BLaER1 (cell line): ENCODE measurements around the gene RNF169.
A peak's percentile ranks its signal among the peaks of the same experiment; 100 is the strongest.
"Not testable (repeated sequence)": the region's sequence is repeated elsewhere in the genome, so short reads cannot be mapped to it uniquely, and the experiment has no call there.

Experiments used
- H3K27ac ChIP-seq: shearing (Covaris generic); formaldehyde crosslinking; 2 replicates; pipeline ENCODE4 v1.8.1; 2022
- H3K27me3 ChIP-seq: shearing (Covaris generic); formaldehyde crosslinking; 2 replicates; pipeline ENCODE4 v1.8.1; 2022
- H3K36me3 ChIP-seq: shearing (Covaris generic); formaldehyde crosslinking; 2 replicates; pipeline ENCODE4 v1.8.1; 2022
- H3K4me1 ChIP-seq: shearing (Covaris generic); formaldehyde crosslinking; 2 replicates; pipeline ENCODE4 v1.8.1; 2022
- H3K4me2 ChIP-seq: shearing (Covaris generic); formaldehyde crosslinking; 2 replicates; pipeline ENCODE4 v1.8.1; 2022
- H3K4me3 ChIP-seq: shearing (Covaris generic); formaldehyde crosslinking; 2 replicates; pipeline ENCODE4 v1.8.1; 2022
- H3K9ac ChIP-seq: shearing (Covaris generic); formaldehyde crosslinking; 2 replicates; pipeline ENCODE4 v1.8.1; 2022
- H3K9me3 ChIP-seq: shearing (Covaris generic); formaldehyde crosslinking; 2 replicates; pipeline ENCODE4 v1.8.1; 2022
- H4K20me1 ChIP-seq: shearing (Covaris generic); formaldehyde crosslinking; 2 replicates; pipeline ENCODE4 v1.8.1; 2022
- Cebpa-rat ChIP-seq: shearing (Covaris generic); IDR thresholded peaks from 2 replicates; pipeline ENCODE4 v1.8.1; 2022

RNF169 gene

DNA sequence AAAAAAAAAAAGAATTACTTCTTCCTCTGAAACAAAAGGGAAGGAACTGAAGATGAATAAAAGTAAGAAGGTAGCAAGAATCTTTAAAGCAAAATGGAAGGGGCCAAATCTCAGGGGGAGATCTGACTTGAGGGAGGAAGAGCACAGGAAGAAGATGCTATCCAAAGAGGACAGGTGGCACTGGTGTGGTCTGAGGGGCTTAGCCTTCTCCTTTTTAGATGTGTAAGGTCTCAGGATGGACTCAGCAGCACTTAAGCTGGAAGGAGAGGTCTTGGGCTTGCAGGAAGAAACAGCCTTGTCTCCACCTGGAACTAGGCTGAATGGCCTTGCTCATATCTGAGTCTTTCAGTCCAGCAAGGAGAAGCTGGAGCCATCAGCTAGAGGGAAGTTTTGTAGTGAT is 5.0 kb upstream of the RNF169 start:
- H3K36me3 ChIP-seq = no peaks in the 10 kb centered on the region
- no peaks in the 10 kb centered on the region for H3K27me3 ChIP-seq
- no peak overlapping the region for H3K9ac ChIP-seq
- H3K4me2 ChIP-seq = no peak overlapping the region
- no peaks in the 10 kb centered on the region for H4K20me1 ChIP-seq
- H3K27ac ChIP-seq = no peak overlapping the region
- H3K9me3 ChIP-seq = peaks cover 7% of the 10 kb centered on the region
- peaks cover 11% of the 10 kb centered on the region for H3K4me1 ChIP-seq
- H3K4me3 ChIP-seq = no peak overlapping the region
- no peak for TF ChIP-seq Cebpa-rat

DNA sequence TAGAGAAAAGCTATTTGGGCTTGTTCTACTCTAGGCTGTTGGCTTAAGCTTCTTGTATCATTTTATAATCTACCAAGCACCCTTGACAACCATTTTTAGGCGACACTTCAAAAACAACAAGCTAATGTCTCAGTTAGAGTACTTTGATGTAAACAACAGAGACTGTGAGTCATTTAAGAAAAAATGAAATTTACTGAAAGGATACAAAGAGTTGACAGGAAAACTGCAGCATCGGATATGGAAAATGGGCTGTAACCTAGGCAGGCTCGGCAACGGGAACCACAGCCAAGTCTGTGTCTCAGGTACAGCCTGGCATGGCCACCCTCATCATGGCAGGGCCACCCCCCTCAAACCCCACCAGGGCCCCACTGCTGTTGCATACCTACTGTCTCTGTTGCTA is 4.4 kb upstream of the RNF169 start:
- no peak overlapping the region for H3K4me3 ChIP-seq
- no peaks in the 10 kb centered on the region for H4K20me1 ChIP-seq
- no peaks in the 10 kb centered on the region for H3K36me3 ChIP-seq
- H3K4me2 ChIP-seq = no peak overlapping the region
- no peak overlapping the region for H3K27ac ChIP-seq
- H3K9me3 ChIP-seq = peaks cover 7% of the 10 kb centered on the region
- H3K9ac ChIP-seq = no peak overlapping the region
- H3K4me1 ChIP-seq = peaks cover 11% of the 10 kb centered on the region
- TF ChIP-seq Cebpa-rat = no peak
- no peaks in the 10 kb centered on the region for H3K27me3 ChIP-seq

DNA sequence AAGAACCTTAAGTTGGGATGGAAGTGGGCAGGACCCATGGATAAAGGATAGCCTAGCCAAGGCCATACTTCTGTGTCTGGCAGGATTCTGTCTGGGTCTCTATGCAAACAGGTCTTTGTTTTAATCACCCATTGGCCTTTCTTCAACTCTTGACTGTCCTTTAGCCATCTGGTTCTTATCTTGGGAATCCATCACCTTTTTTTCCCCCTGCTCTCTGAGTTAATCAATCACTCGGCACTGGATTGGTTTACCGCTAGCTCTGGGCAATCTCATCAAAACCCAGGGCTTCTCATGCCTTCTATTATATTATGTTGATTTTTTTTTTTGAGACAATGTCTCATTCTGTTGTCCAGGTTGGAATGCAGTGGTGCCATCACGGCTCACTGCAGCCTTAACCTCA is 1.8 kb upstream of the RNF169 start:
- H3K36me3 ChIP-seq = peaks cover 5% of the 10 kb centered on the region
- H3K4me2 ChIP-seq = no peak overlapping the region
- no peak overlapping the region for H3K9ac ChIP-seq
- peaks cover 26% of the 10 kb centered on the region for H3K4me1 ChIP-seq
- H3K27ac ChIP-seq = no peak overlapping the region
- H4K20me1 ChIP-seq = peaks cover 24% of the 10 kb centered on the region
- no peaks in the 10 kb centered on the region for H3K9me3 ChIP-seq
- no peaks in the 10 kb centered on the region for H3K27me3 ChIP-seq
- H3K4me3 ChIP-seq = no peak overlapping the region
- no peak for TF ChIP-seq Cebpa-rat

DNA sequence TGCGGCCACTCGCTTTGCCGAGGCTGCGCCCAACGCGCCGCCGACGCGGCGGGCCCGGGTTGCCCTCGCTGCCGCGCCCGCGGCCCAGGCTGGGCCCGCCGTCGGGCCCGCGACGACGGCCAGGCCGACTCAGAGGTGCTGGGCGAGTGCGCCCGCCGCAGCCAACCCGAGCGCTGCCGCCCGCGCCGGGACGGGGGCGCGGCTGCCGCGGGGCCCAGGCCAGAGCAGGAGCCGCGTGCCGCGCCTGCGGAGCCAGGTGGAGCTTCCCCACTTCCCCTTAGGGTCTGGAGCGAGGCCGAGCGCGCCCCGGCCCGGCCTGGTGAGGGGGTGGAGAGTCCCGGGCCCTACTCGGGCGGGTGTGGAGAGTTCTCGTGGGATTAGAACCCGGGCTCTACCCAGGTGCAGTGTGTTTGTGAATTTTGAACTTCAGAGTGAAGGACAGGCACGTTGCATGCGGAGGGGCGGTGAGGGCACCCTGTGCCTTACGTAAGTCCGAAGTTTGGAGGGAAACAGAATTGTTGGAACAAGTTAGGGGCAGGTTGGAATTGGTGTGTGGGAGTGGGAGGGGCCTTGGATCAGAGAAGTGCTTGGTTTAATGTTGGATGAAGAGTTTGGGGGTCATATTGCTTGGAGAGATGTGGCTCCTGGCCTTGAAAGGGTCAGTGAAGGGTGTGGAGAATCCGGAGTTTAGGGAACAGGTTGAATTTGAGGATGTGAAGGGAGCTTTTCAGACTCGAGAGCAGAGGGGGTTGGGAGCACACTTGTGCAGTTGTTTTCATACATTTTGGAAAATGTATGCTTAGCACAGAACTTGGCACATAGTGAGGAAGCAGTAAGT is 697 bp downstream of the RNF169 start:
- Histone ChIP-seq H3K27me3 (no peaks in the 10 kb centered on the region), H3K4me2 (peak overlapping the region; percentile 87), H3K36me3 (peaks cover 12% of the 10 kb centered on the region), H4K20me1 (peaks cover 49% of the 10 kb centered on the region), H3K4me3 (peak overlapping the region; percentile 89), H3K4me1 (peaks cover 26% of the 10 kb centered on the region), H3K9ac (peak overlapping the region; percentile 98), H3K27ac (peak overlapping the region; percentile 99), H3K9me3 (no peaks in the 10 kb centered on the region)
- TF ChIP-seq Cebpa-rat = no peak

DNA sequence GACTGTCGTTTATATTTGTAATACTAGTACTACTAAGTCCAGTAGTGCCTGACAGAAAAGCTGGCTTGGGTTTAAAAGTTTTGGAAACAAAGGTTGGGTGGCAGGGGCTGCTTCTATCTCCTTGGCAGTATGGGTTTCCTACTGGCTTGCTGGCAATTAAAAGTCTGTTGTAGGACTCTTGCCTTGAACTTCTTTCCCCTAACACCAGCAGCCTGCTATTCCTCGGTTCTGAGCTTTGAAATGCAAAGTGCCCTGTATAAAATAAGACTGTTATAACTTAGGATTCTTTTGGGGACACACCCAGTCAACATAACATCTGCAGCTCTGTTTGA is 1.3 kb downstream of the RNF169 start:
- peak overlapping the region; percentile 98 for H3K9ac ChIP-seq
- TF ChIP-seq Cebpa-rat = no peak

DNA sequence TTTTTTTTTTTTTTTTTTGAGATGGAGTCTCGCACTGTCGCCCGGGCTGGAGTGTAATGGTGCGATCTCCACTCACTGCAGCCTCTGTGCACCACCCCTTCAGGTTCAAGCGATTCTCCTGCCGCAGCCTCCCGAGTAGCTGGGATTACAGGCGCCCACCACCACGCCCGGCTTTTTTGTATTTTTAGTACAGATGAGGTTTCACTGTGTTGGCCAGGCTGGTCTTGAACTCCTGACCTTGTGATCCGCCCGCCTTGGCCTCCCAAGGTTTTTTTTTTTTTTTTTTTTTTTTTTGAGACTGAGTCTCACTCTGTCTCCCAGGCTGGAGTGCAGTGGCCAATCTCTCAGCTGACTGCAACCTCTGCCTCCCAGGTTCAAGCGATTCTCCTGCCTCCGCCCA is 1.9 kb downstream of the RNF169 start:
- peak overlapping the region; percentile 87 for H3K4me2 ChIP-seq
- not testable (repeated sequence) for H3K9me3 ChIP-seq, H3K27ac ChIP-seq, H3K9ac ChIP-seq, H3K27me3 ChIP-seq, H3K4me3 ChIP-seq
- H3K36me3 ChIP-seq = peaks cover 12% of the 10 kb centered on the region
- peaks cover 62% of the 10 kb centered on the region for H4K20me1 ChIP-seq
- H3K4me1 ChIP-seq = peaks cover 26% of the 10 kb centered on the region

More for the DNA sequence above, 1.3 kb downstream of the RNF169 start:
- H3K4me1 ChIP-seq = peaks cover 26% of the 10 kb centered on the region
- no peaks in the 10 kb centered on the region for H3K27me3 ChIP-seq
- peaks cover 12% of the 10 kb centered on the region for H3K36me3 ChIP-seq
- H3K4me3 ChIP-seq = peak overlapping the region; percentile 89
- H3K4me2 ChIP-seq = peak overlapping the region; percentile 87
- H3K9me3 ChIP-seq = no peaks in the 10 kb centered on the region
- peak overlapping the region; percentile 99 for H3K27ac ChIP-seq
- peaks cover 55% of the 10 kb centered on the region for H4K20me1 ChIP-seq

DNA sequence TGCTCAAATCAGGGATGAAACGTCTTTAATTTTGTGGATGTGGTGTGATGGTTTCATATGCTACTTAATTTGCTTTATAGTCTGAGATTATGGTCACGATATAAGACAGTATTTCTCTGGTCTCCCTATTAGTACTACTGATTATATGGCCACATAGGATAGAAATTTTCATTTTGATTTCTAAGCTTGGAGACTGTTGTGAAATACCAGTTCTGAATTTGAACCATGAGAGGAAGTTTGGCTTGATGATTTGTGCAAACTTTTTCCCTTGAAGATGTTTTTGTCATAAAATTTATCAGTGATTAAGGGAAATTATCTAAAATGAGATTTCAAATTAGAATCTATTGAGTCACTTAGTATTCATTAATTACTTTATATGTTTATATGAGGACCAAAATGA is 2.7 kb downstream of the RNF169 start:
- no peaks in the 10 kb centered on the region for H3K27me3 ChIP-seq
- H3K36me3 ChIP-seq = peaks cover 12% of the 10 kb centered on the region
- peaks cover 68% of the 10 kb centered on the region for H4K20me1 ChIP-seq
- no peak overlapping the region for H3K27ac ChIP-seq
- peaks cover 9% of the 10 kb centered on the region; the same call in 1 of the 2 replicates for H3K9me3 ChIP-seq
- peak overlapping the region; percentile 87 for H3K4me2 ChIP-seq
- H3K4me1 ChIP-seq = peaks cover 26% of the 10 kb centered on the region
- no peak overlapping the region for H3K9ac ChIP-seq
- TF ChIP-seq Cebpa-rat = no peak
- H3K4me3 ChIP-seq = no peak overlapping the region

DNA sequence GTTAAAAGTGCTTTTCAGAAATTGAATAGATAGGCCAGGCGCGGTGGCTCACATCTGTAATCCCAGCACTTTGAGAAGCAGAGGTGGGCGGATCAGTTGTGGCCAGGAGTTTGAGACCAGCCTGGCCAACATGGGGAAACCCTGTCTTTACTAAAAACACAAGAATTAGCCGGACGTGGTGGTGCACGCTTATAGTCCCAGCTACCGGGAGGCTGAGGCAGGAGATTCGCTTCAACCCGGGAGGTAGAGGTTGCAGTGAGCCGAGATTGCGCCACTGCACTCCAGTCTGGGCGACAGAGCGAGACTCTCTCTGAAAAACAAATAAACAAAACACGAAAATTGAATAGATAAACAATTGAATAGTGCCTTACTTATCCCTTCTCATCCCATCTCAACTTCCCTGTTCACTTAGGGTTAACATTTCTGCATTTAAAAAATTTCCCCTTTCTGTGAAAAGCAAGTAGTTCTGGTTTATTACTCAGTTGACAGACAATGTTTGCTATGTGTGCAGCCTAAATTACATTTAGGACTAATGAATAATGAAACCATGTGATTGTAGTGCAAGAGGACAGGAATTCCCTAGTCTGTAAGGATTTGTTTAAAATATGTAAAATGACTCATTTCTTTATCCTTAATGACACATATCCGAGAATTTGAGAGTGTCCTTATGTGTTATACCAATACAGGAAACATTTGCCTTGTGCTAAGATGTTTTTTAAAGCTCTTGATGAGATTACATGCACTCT is 6.0 kb downstream of the RNF169 start:
- H3K9me3 ChIP-seq = peaks cover 17% of the 10 kb centered on the region
- H3K4me1 ChIP-seq = peaks cover 14% of the 10 kb centered on the region
- no peak overlapping the region for H3K9ac ChIP-seq
- H4K20me1 ChIP-seq = peaks cover 65% of the 10 kb centered on the region
- H3K36me3 ChIP-seq = peaks cover 12% of the 10 kb centered on the region
- H3K4me3 ChIP-seq = no peak overlapping the region
- no peaks in the 10 kb centered on the region for H3K27me3 ChIP-seq
- no peak overlapping the region for H3K27ac ChIP-seq
- TF ChIP-seq Cebpa-rat = no peak
- no peak overlapping the region for H3K4me2 ChIP-seq

DNA sequence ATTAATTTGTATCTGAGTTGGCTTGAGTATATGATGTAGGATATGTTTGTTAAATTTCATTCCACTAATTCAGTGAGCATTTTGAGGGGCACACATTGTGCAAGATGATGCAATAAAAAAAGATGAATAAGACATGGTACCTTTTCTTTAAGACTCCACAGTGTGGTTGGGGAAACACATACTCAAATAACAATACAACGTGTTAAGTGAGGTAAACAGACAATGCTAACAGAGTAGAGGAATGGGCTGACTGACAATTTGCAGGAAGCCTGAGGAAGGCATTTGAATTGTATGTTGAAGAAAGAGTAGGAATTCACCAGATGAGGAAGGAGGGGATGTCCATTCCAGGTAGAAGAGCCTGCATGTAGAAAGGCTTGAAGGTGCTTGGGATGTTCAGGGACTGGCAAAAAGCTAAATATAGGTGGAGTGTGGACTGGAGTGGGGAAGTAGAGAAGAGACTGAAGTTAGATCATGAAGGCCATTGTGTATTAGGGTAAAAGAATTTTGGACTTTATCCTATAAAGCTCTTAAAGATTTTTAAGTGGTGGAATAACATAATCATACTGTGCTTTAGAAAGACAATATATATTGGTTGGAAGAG is 6.8 kb downstream of the RNF169 start:
- H3K9me3 ChIP-seq = peaks cover 17% of the 10 kb centered on the region
- no peaks in the 10 kb centered on the region for H3K27me3 ChIP-seq
- peaks cover 6% of the 10 kb centered on the region for H3K4me1 ChIP-seq
- no peak overlapping the region for H3K27ac ChIP-seq
- H3K4me2 ChIP-seq = no peak overlapping the region
- H3K36me3 ChIP-seq = peaks cover 12% of the 10 kb centered on the region
- TF ChIP-seq Cebpa-rat = no peak
- H3K9ac ChIP-seq = no peak overlapping the region
- H4K20me1 ChIP-seq = peaks cover 57% of the 10 kb centered on the region
- no peak overlapping the region for H3K4me3 ChIP-seq

DNA sequence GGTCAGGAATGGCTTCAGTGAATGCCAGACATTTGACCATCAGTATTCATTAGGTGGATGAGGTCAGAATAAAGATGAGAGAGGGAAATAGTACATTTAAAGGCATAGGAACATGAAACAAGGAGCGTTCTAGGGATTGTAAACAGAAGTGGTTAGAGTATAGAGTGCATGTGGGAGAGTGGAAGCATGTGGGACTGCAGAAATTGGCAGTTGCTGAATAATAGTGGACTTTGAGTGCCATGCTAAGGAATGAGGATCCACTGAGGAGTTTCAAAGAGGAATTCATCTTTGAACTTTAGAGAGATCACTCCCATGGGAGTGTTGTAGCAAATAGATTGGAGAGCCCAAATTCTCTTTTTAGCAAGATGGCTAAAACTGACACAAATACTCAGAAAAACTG is 7.9 kb downstream of the RNF169 start:
- Histone ChIP-seq H3K4me1 (no peaks in the 10 kb centered on the region), H3K4me3 (no peak overlapping the region), H3K36me3 (0 out of 2 replicates have a peak, but pooled peaks cover 7% of the 10 kb centered on the region), H4K20me1 (peaks cover 46% of the 10 kb centered on the region), H3K27me3 (no peaks in the 10 kb centered on the region), H3K4me2 (no peak overlapping the region), H3K9me3 (peaks cover 17% of the 10 kb centered on the region), H3K9ac (no peak overlapping the region), H3K27ac (no peak overlapping the region)
- no peak for TF ChIP-seq Cebpa-rat
